Endothelial cell (in vitro differentiated cells): Measurements from ENCODE around the gene MB21D2. TPM values are rescaled to one million over a fixed set of nuclear protein-coding genes. Genes with fewer than 3 reads are reported as not detected.
"Not testable (repeated sequence)": the region's sequence is repeated elsewhere in the genome, so short reads cannot be mapped to it uniquely, and the experiment has no call there.

Source experiments
- DNase-seq: peaks from one replicate; pipeline ENCODE4 v3.0.0; 2021; ENCODE audit warnings: low spot score
- H3K27ac Mint-ChIP-seq: one replicate; pipeline ENCODE4 v1.8.0; 2021; ENCODE audit warnings: mixed read lengths, inconsistent platforms; ENCODE audit not compliant: unreplicated experiment
- H3K27me3 Mint-ChIP-seq: one replicate; pipeline ENCODE4 v1.8.0; 2021; ENCODE audit warnings: mild to moderate bottlenecking, moderate library complexity, mixed read lengths, inconsistent platforms; ENCODE audit not compliant: unreplicated experiment
- H3K36me3 Mint-ChIP-seq: one replicate; pipeline ENCODE4 v1.8.0; 2021; ENCODE audit warnings: mild to moderate bottlenecking, low read depth, mixed read lengths, inconsistent platforms; ENCODE audit not compliant: unreplicated experiment
- H3K4me1 Mint-ChIP-seq: one replicate; pipeline ENCODE4 v1.8.0; 2021; ENCODE audit warnings: mild to moderate bottlenecking, mixed read lengths, inconsistent platforms; ENCODE audit not compliant: unreplicated experiment
- H3K4me3 Mint-ChIP-seq: one replicate; pipeline ENCODE4 v1.8.0; 2021; ENCODE audit warnings: mild to moderate bottlenecking, mixed read lengths, inconsistent platforms; ENCODE audit not compliant: unreplicated experiment
- H3K9me3 Mint-ChIP-seq: one replicate; pipeline ENCODE4 v1.8.0; 2021; ENCODE audit warnings: mixed read lengths, inconsistent platforms; ENCODE audit not compliant: unreplicated experiment
- CTCF ChIP-seq: fragments of 200-600 bp; sonication (generic); IDR thresholded peaks from one replicate; pipeline ENCODE4 v1.5.0; 2021; ENCODE audit warnings: antibody characterized with exemption; ENCODE audit not compliant: unreplicated experiment
- total RNA-seq: library from RNA; stranded (reverse); fragmentation: NEBNext Ultra II Directional; extraction: Animal tissue kit (Norgen Biotek cat#: 25700); gene quantifications from one replicate; pipeline ENCODE4 v1.2.1, GENCODE V29; 2021; ENCODE audit not compliant: unreplicated experiment

MB21D2 gene
- total RNA-seq, 1 donor from 2014 or later: 4.3 TPM

GRCh38 chr3:192857260-192857661 is 60.4 kb downstream of the MB21D2 start:
- no peak for TF ChIP-seq CTCF
- no peak overlapping the region for H3K27ac Mint-ChIP-seq
- H3K4me3 Mint-ChIP-seq: no peak overlapping the region
- no peaks in the 10 kb centered on the region for H3K9me3 Mint-ChIP-seq
- DNase-seq: no peak
- H3K36me3 Mint-ChIP-seq: no peaks in the 10 kb centered on the region
- H3K4me1 Mint-ChIP-seq: peaks cover 15% of the 10 kb centered on the region
- no peaks in the 10 kb centered on the region for H3K27me3 Mint-ChIP-seq

GRCh38 chr3:192855434-192855833 is 62.2 kb downstream of the MB21D2 start:
- peaks cover 13% of the 10 kb centered on the region for H3K4me1 Mint-ChIP-seq
- no peaks in the 10 kb centered on the region for H3K27me3 Mint-ChIP-seq
- H3K9me3 Mint-ChIP-seq: no peaks in the 10 kb centered on the region
- no peak overlapping the region for H3K4me3 Mint-ChIP-seq
- TF ChIP-seq CTCF: no peak
- H3K36me3 Mint-ChIP-seq: no peaks in the 10 kb centered on the region
- no peak overlapping the region for H3K27ac Mint-ChIP-seq
- DNase-seq: no peak

GRCh38 chr3:192851821-192852372 is 65.8 kb downstream of the MB21D2 start:
- Mint-ChIP-seq H3K27ac (no peak overlapping the region), H3K4me1 (no peaks in the 10 kb centered on the region)
- DNase-seq: no peak

GRCh38 chr3:192850451-192850981 is 67.1 kb downstream of the MB21D2 start:
- Mint-ChIP-seq H3K9me3 (no peaks in the 10 kb centered on the region), H3K4me3 (no peak overlapping the region), H3K27me3 (no peaks in the 10 kb centered on the region), H3K27ac (no peak overlapping the region), H3K4me1 (no peaks in the 10 kb centered on the region), H3K36me3 (no peaks in the 10 kb centered on the region)
- TF ChIP-seq CTCF: no peak
- no peak for DNase-seq

More at GRCh38 chr3:192851821-192852372, 65.8 kb downstream of the MB21D2 start:
- Mint-ChIP-seq H3K4me3 (no peak overlapping the region), H3K36me3 (no peaks in the 10 kb centered on the region), H3K9me3 (no peaks in the 10 kb centered on the region), H3K27me3 (no peaks in the 10 kb centered on the region)
- TF ChIP-seq CTCF: no peak

GRCh38 chr3:192849821-192850220 is 67.8 kb downstream of the MB21D2 start:
- H3K27ac Mint-ChIP-seq, DNase-seq, H3K9me3 Mint-ChIP-seq, H3K4me1 Mint-ChIP-seq, H3K4me3 Mint-ChIP-seq, H3K27me3 Mint-ChIP-seq, H3K36me3 Mint-ChIP-seq: not testable (repeated sequence)
